Psoas muscle (tissue), 8 donors: Measurements from ENCODE around the gene ABCA13. TPM values are rescaled to one million over a fixed set of nuclear protein-coding genes. Genes with fewer than 3 reads are reported as not detected.
"Not testable (repeated sequence)": the region's sequence is repeated elsewhere in the genome, so short reads cannot be mapped to it uniquely, and the experiment has no call there.

Experiments used
- ATAC-seq, 4 donors: fragments of 200-7000 bp; cut with Tn5 transposase; one replicate each; pipeline ENCODE4 v1.9.1; 2020; ENCODE audit warnings: moderate library complexity in 3 of 4, mild to moderate bottlenecking in 2 of 4
- DNase-seq, 2 donors: peaks; one replicate each; pipeline ENCODE4 v3.0.0-alpha.2; 2020
- H3K27ac ChIP-seq: fragments of 200-600 bp; one replicate; pipeline ENCODE4 v1.8.0; 2022
- H3K27me3 ChIP-seq, 3 donors: fragments of 200-600 bp in 1 of 3; one replicate each; pipeline versions ENCODE4 v1.6.1 to v1.8.0; 2013 to 2022; ENCODE audit warnings: low read length in 2 of 3, mild to moderate bottlenecking in 2 of 3, moderate library complexity in 1 of 3; ENCODE audit not compliant: insufficient read depth in 3 of 3
- H3K36me3 ChIP-seq, 2 donors: fragments of 200-600 bp in 1 of 2; one replicate each; pipeline versions ENCODE4 v1.6.1 to v1.8.0; 2013 to 2022; ENCODE audit warnings: low read depth in 1 of 2, mild to moderate bottlenecking in 1 of 2, moderate library complexity in 1 of 2; ENCODE audit not compliant: insufficient read depth in 1 of 2
- H3K4me1 ChIP-seq: fragments of 200-600 bp; one replicate; pipeline ENCODE4 v1.8.0; 2022
- H3K4me3 ChIP-seq: fragments of 200-600 bp; one replicate; pipeline ENCODE4 v1.8.0; 2022; ENCODE audit warnings: mild to moderate bottlenecking
- H3K9me3 ChIP-seq: fragments of 200-600 bp; one replicate; pipeline ENCODE4 v1.8.0; 2022
- WGBS, 3 donors: extraction: QIAGEN DNeasy Blood & Tissue Kit; methylation state at CpG; one replicate each; pipeline versions ENCODE4 v1.1.6 to v1.1.7; 2013; 5-methylcytosine and 5-hydroxymethylcytosine counted together
- intact Hi-C, 2 donors: fragments of 100-400 bp; cut with DNase I; formaldehyde crosslinking; loops; one replicate each; pipeline versions ENCODE4 v1.11.0 to v1.14.2; 2022
- polyA plus RNA-seq, 3 donors: library from polyadenylated mRNA; stranded (reverse); fragments of 200-250 nt; gene quantifications; one replicate each; pipeline ENCODE4 v1.2.3, GENCODE V29; 2013
- total RNA-seq, 4 donors: library from RNA; stranded (reverse); fragmentation: NEBNext Ultra II Directional in 2 of 4; extraction: Animal tissue kit (Norgen Biotek cat#: 25700) in 2 of 4; gene quantifications; one replicate each; pipeline versions ENCODE4 v1.2.1 to v1.2.4, GENCODE V29; 2021 to 2023
- TF ChIP-seq, protein P1 (sequence below): fragments of 200-600 bp; IDR thresholded peaks from one replicate; pipeline ENCODE4 v1.8.0; 2022; ENCODE audit warnings: antibody characterized with exemption
- donor health status: healthy with polysubstance abuse.
- donor health status: DM: no; HTN: no; CAD: no; lungs with moderate emphysema.
- donor health status: Bipolar disorder and iron deficiency.
- donor health status: healthy.
- donor health status: DM: yes; HTN: yes; CAD: no.
- donor health status: DM: no; HTN: no; CAD: no.
- donor health status: DM: no; HTN: no; CAD: no.
- donor health status: DM: yes; HTN: yes; CAD: no.

Gene ABCA13
- total and polyA plus RNA-seq, 7 donors: 0.06 to 0.12 (median 0.10) TPM; not detected in 4

DNA sequence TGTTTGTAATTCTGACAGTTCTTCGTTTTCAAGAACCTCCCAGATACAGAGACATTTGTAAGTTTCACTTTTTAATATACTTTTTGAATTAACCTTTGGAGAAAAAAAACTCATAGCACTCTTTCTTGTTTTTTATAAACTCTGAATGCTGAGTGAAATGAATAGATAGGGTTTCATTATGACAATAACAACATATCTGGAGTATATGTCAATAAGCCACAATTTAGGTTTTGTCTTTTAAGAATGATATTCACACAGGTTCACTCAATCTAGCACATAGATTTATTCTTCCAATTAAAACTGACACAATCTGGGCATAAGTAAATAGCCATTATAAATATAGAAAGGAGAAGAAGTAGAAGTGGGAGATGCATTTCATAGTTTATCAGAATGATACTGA is 21.7 kb downstream of the ABCA13 start:
- no peaks in the 10 kb centered on the region for H3K27me3 ChIP-seq

DNA sequence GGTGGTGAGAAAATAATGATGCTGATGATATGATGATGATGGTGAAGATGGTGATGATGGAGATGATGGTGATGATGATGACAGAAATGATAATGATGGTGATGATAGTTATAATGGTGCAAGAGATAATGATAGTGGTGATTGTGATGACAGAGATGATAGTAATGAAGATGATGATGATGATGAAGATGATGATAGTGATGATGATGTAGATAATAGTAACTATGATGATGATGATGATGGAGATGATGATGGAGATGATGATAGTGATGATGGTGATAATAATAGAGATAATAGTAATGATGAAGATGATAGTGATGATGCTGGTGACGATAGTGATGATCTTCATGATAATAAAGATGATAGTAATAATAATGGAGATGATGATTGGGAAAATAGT is 22.2 kb downstream of the ABCA13 start:
- Histone ChIP-seq H3K4me3 (no peak overlapping the region), H3K4me1 (no peaks in the 10 kb centered on the region), H3K36me3 (no peaks in the 10 kb centered on the region), H3K27ac (no peak overlapping the region), H3K9me3 (no peaks in the 10 kb centered on the region), H3K27me3 (no peaks in the 10 kb centered on the region)
- intact Hi-C loops: no loop called here
- DNase-seq (no peak), ATAC-seq (no peak)
- WGBS, 3 donors: 0 to 2% (median 0%) methylated on average over 1 of the region's 1 CpG
- TF ChIP-seq, protein P1, sequence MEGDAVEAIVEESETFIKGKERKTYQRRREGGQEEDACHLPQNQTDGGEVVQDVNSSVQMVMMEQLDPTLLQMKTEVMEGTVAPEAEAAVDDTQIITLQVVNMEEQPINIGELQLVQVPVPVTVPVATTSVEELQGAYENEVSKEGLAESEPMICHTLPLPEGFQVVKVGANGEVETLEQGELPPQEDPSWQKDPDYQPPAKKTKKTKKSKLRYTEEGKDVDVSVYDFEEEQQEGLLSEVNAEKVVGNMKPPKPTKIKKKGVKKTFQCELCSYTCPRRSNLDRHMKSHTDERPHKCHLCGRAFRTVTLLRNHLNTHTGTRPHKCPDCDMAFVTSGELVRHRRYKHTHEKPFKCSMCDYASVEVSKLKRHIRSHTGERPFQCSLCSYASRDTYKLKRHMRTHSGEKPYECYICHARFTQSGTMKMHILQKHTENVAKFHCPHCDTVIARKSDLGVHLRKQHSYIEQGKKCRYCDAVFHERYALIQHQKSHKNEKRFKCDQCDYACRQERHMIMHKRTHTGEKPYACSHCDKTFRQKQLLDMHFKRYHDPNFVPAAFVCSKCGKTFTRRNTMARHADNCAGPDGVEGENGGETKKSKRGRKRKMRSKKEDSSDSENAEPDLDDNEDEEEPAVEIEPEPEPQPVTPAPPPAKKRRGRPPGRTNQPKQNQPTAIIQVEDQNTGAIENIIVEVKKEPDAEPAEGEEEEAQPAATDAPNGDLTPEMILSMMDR: no peak

More for the DNA sequence above, 21.7 kb downstream of the ABCA13 start:
- Histone ChIP-seq H3K4me3 (no peak overlapping the region), H3K9me3 (no peaks in the 10 kb centered on the region), H3K36me3 (no peaks in the 10 kb centered on the region), H3K27ac (no peak overlapping the region), H3K4me1 (no peaks in the 10 kb centered on the region)
- no peak for DNase-seq
- TF ChIP-seq, protein P1: no peak
- intact Hi-C loops: no loop called here
- ATAC-seq: no peak
- WGBS, 3 donors: 74 to 82% (median 76%) methylated on average over 1 of the region's 1 CpG

DNA sequence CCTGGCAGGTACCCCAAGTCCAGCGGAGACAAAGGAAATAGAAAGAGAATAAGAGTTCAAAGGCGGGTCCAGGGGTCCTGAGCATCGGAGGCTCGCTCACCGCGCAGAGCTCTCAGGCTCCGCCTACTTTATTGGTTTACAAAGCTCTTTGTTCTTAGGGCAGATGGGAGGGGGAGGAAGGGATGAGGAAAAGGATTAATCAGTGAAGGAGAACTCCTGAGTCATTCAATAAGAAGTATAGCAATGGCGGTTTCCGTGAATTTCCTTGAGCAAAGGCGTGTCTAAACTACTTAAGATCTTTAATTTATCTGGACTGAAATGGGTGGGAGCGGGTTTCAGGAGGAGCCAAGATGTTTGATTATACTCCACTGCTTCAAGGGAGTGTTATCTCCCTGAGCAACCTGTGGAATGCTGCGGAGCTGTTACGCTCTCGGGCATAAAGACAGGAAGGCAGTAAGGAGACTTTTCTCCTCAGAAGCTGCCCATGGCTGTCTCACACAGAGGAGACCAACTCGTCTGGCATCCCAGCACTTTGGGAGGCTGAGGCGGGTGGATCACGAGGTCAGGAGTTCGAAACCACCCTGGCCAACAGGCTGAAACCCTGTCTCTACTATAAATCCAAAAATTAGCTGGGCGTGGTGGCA is 29.8 kb downstream of the ABCA13 start:
- H3K27ac ChIP-seq, H3K27me3 ChIP-seq, H3K4me1 ChIP-seq, DNase-seq, H3K36me3 ChIP-seq, H3K9me3 ChIP-seq, H3K4me3 ChIP-seq, ATAC-seq, intact Hi-C loops: not testable (repeated sequence)
- 78 to 81% (median 81%) methylated on average over 19 of the region's 19 CpGs for WGBS, 3 donors

DNA sequence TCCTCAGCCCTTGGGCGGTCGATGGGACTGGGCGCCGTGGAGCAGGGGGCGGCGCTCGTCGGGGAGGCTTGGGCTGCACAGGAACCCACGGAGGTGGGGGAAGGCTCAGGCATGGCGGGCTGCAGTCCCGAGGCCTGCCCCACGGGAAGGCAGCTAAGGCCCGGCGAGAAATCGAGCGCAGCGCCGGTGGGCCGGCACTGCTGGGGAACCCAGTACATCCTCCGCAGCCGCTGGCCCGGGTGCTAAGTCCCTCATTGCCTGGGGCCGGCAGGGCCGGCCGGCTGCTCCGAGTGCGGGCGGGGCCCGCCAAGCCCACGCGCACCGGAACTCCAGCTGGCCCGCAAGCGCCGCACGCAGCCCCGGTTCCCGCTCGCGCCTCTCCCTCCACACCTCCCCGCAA is 31.7 kb downstream of the ABCA13 start:
- H3K4me3 ChIP-seq, H3K4me1 ChIP-seq, DNase-seq, H3K9me3 ChIP-seq, H3K27me3 ChIP-seq, ATAC-seq, intact Hi-C loops, H3K27ac ChIP-seq, H3K36me3 ChIP-seq: not testable (repeated sequence)
- WGBS, 3 donors: 86 to 91% (median 90%) methylated on average over 34 to 41 of the region's 41 CpGs

GRCh38 chr7:48207155-48207675 is 36.0 kb downstream of the ABCA13 start:
- no peaks in the 10 kb centered on the region for H3K36me3 ChIP-seq
- no peak overlapping the region for H3K27ac ChIP-seq
- no peaks in the 10 kb centered on the region for H3K9me3 ChIP-seq
- H3K27me3 ChIP-seq: peaks cover 0 to 2% (median 0%) of the 10 kb centered on the region in 3 donors
- ATAC-seq (no peak), DNase-seq (no peak)
- WGBS, 3 donors: 76 to 81% (median 79%) methylated on average over 1 of the region's 1 CpG
- H3K4me3 ChIP-seq: no peak overlapping the region
- TF ChIP-seq, protein P1: no peak
- no peaks in the 10 kb centered on the region for H3K4me1 ChIP-seq
- intact Hi-C loops: no loop called here
